ENCODE measurements around the gene PGM1. TPM values are rescaled to one million over a fixed set of nuclear protein-coding genes. Genes with fewer than 3 reads are reported as not detected.

Gene PGM1
- total and polyA plus RNA-seq, 2 of the 4 experiments (the other 2 are of a cell fraction): 42.6 to 94.5 TPM

GRCh38 chr1:63698001-63698838 lies 105.0 kb downstream of the PGM1 start:
- POLR2A ChIA-PET (ENCODE audit: unreplicated experiment): no interaction called here

More at GRCh38 chr1:63698001-63698838, 105.0 kb downstream of the PGM1 start:
- no peak overlapping the region for H4K5ac ChIP-seq (ENCODE audit: low read depth, low read length)
- H4K20me1 ChIP-seq (ENCODE audit: insufficient read depth, low read length): no peaks in the 10 kb centered on the region
- TF ChIP-seq, protein P1, sequence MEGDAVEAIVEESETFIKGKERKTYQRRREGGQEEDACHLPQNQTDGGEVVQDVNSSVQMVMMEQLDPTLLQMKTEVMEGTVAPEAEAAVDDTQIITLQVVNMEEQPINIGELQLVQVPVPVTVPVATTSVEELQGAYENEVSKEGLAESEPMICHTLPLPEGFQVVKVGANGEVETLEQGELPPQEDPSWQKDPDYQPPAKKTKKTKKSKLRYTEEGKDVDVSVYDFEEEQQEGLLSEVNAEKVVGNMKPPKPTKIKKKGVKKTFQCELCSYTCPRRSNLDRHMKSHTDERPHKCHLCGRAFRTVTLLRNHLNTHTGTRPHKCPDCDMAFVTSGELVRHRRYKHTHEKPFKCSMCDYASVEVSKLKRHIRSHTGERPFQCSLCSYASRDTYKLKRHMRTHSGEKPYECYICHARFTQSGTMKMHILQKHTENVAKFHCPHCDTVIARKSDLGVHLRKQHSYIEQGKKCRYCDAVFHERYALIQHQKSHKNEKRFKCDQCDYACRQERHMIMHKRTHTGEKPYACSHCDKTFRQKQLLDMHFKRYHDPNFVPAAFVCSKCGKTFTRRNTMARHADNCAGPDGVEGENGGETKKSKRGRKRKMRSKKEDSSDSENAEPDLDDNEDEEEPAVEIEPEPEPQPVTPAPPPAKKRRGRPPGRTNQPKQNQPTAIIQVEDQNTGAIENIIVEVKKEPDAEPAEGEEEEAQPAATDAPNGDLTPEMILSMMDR (conservative IDR thresholded peaks at IDR 0.05; ENCODE audit: low read depth, low read length): no peak
- 0 out of 2 replicates have a peak, but pooled peaks have one; percentile 12 for TF ChIP-seq BHLHE40 (IDR thresholded peaks at IDR 0.05; ENCODE audit: low read depth, low read length)
- peaks cover 10% of the 10 kb centered on the region for H3K27me3 ChIP-seq (ENCODE audit: control insufficient read depth, insufficient read depth, low read length)
- in situ Hi-C loops (cut with MboI; ENCODE audit: low sequenced_read_pairs): no loop called here
- no peak overlapping the region; the same call in 2 of the 3 replicates for H2BK15ac ChIP-seq (ENCODE audit: low read depth, low read length)
- CTCF ChIA-PET: no interaction called here
- no TSS peak for BruUV-seq (replicated peaks)
- no peak overlapping the region for H4K91ac ChIP-seq (ENCODE audit: insufficient read depth, low read depth, low read length)
- H3K36me3 ChIP-seq (ENCODE audit: control insufficient read depth, insufficient read depth, low read length): no peaks in the 10 kb centered on the region
- H2AFZ ChIP-seq (replicated peaks; ENCODE audit: low read length, poor library complexity): no peak overlapping the region
- no peak overlapping the region for H2BK5ac ChIP-seq (ENCODE audit: low read depth, low read length, poor library complexity, severe bottlenecking)
- dilution Hi-C loops (cut with HindIII; ENCODE audit: low sequenced_read_pairs, unreplicated experiment): no loop called here
- H3K14ac ChIP-seq (replicated peaks; ENCODE audit: low read depth, low read length): no peak overlapping the region
- no peak overlapping the region for H3K23ac ChIP-seq (ENCODE audit: low read depth, low read length)
- no peak overlapping the region for H3K4ac ChIP-seq (ENCODE audit: low read depth, low read length)
- no peak overlapping the region for H2AK5ac ChIP-seq (ENCODE audit: low read depth, low read length)
- no peak overlapping the region for H3K4me3 ChIP-seq (ENCODE audit: insufficient read depth, low read depth, low read length)
- no peaks in the 10 kb centered on the region for H3K9me3 ChIP-seq (ENCODE audit: control insufficient read depth, insufficient read depth, low read length)
- ATAC-seq (ENCODE audit: low read depth) (peak; percentile 76), DNase-seq (peak; percentile 33)
- no peak overlapping the region for H3K9ac ChIP-seq (ENCODE audit: low read depth, low read length)
- peaks cover 3% of the 10 kb centered on the region; the same call in 1 of the 2 replicates for H3K4me1 ChIP-seq (ENCODE audit: control insufficient read depth, insufficient read depth, low read length)
- H3K27ac ChIP-seq (ENCODE audit: insufficient read depth, low read length): no peak overlapping the region
- no peaks in the 10 kb centered on the region for H3K79me1 ChIP-seq (ENCODE audit: low read depth in 1 of 2, low read length in 2 of 2)
- H3K4me2 ChIP-seq (ENCODE audit: low read depth, low read length): no peak overlapping the region
- no peak overlapping the region for H2BK20ac ChIP-seq (ENCODE audit: low read depth, low read length)
- no peak overlapping the region for H4K8ac ChIP-seq (ENCODE audit: low read depth in 2 of 2, low read length in 2 of 2)
- H3K56ac ChIP-seq (ENCODE audit: extremely low read depth, insufficient read depth, low read length): no peak overlapping the region
- H3K9me1 ChIP-seq (ENCODE audit: insufficient read depth, low read length): no peaks in the 10 kb centered on the region
- intact Hi-C loops (cut with micrococcal nuclease): no loop called here
- no peak overlapping the region for H2AK9ac ChIP-seq (replicated peaks; ENCODE audit: low read depth, low read length, poor library complexity)
- WGBS, 2 experiments (ENCODE audit: extremely low coverage in 2 of 2, insufficient read length in 1 of 2): 50% methylated on average over 2 of the region's 13 CpGs; no CpG with 5 or more reads in 1 of the 2 experiments
- H3K18ac ChIP-seq (ENCODE audit: low read depth, low read length): no peak overlapping the region
- H2BK120ac ChIP-seq (ENCODE audit: low read depth, low read length): no peak overlapping the region

Data from IMR-90 (cell line).